A673 (cell line): Measurements from ENCODE around the gene OTOGL. TPM values are rescaled to one million over a fixed set of nuclear protein-coding genes. Genes with fewer than 3 reads are reported as not detected.

Experiments used
- BruUV-seq: library from RNA; stranded (reverse); fragments of 400-500 nt; replicated peaks from 2 replicates; lab custom pipeline; 2021; lab: Mats Ljungman, UMichigan
- CTCF ChIA-PET: fragments of 300-600 bp; sonication (Branson Sonifier 250); formaldehyde crosslinking; loops from one replicate; lab custom pipeline; 2022; ENCODE audit warnings: antibody characterized with exemption; lab: Charles Lee
- POLR2A ChIA-PET: fragments of 300-600 bp; sonication (Branson Sonifier 250); formaldehyde crosslinking; loops from one replicate; lab custom pipeline; 2022; ENCODE audit warnings: antibody characterized with exemption; ENCODE audit not compliant: low non-redundant PET; lab: Charles Lee
- DNase-seq: peaks from one replicate; pipeline ENCODE4 v3.0.0-alpha.2; 2015; ENCODE audit warnings: low spot score
- H3K27ac ChIP-seq: fragments of 200-600 bp; sonication (generic); 2 replicates; pipeline ENCODE4 v1.5.1; 2016; ENCODE audit warnings: mixed run types, low read depth, mild to moderate bottlenecking, mixed read lengths, antibody characterized with exemption, low read length; ENCODE audit not compliant: poor library complexity, severe bottlenecking
- H3K27me3 ChIP-seq: fragments of 200-600 bp; sonication (generic); replicated peaks from 2 replicates; pipeline ENCODE4 v1.6.1; 2017; ENCODE audit warnings: mixed run types, low read depth, mild to moderate bottlenecking, mixed read lengths, antibody characterized with exemption, low read length; ENCODE audit not compliant: insufficient read depth, poor library complexity
- H3K36me3 ChIP-seq: fragments of 200-600 bp; sonication (generic); 2 replicates; pipeline ENCODE4 v1.6.1; 2016; ENCODE audit warnings: mixed run types, mild to moderate bottlenecking, mixed read lengths, antibody characterized with exemption, low read length; ENCODE audit not compliant: insufficient read depth, poor library complexity, severe bottlenecking
- H3K4me1 ChIP-seq: fragments of 200-600 bp; sonication (generic); 2 replicates; pipeline ENCODE4 v1.6.1; 2017; ENCODE audit warnings: mixed run types, mild to moderate bottlenecking, mixed read lengths, antibody characterized with exemption, low read length; ENCODE audit not compliant: insufficient read depth, poor library complexity, severe bottlenecking
- H3K4me3 ChIP-seq: fragments of 200-600 bp; sonication (generic); 2 replicates; pipeline ENCODE4 v1.5.1; 2016; ENCODE audit warnings: low read depth, mixed run types, mild to moderate bottlenecking, mixed read lengths, low read length; ENCODE audit not compliant: poor library complexity, severe bottlenecking
- H3K9me3 ChIP-seq: fragments of 200-600 bp; sonication (generic); 2 replicates; pipeline ENCODE4 v1.6.1; 2016; ENCODE audit warnings: mixed run types, low read depth, mild to moderate bottlenecking, mixed read lengths, antibody characterized with exemption, low read length; ENCODE audit not compliant: poor library complexity, severe bottlenecking
- CTCF ChIP-seq: fragments of 300-800, 200-600 bp; sonication (generic); conservative IDR thresholded peaks from 2 replicates; pipeline ENCODE4 v1.5.1; 2017; ENCODE audit warnings: low read depth, mild to moderate bottlenecking, antibody characterized with exemption, low read length, moderate library complexity, mixed read lengths
- EZH2 ChIP-seq: fragments of 200-600 bp; sonication (generic); IDR thresholded peaks from 2 replicates; pipeline ENCODE4 v1.6.1; 2017; ENCODE audit warnings: borderline replicate concordance, low read depth, mild to moderate bottlenecking, mixed read lengths, antibody characterized with exemption, low read length; ENCODE audit not compliant: poor library complexity, severe bottlenecking
- intact Hi-C: fragments of 100-400 bp; cut with micrococcal nuclease; formaldehyde crosslinking; loops from one replicate; pipeline ENCODE4 v1.10.0; 2022; ENCODE audit not compliant: unreplicated experiment
- total RNA-seq: library from RNA; stranded (reverse); gene quantifications from 2 replicates; pipeline ENCODE4 v1.2.3, GENCODE V29; 2021

The OTOGL gene
- total RNA-seq, 1 experiment from 2014 or later = 0.73 TPM

DNA sequence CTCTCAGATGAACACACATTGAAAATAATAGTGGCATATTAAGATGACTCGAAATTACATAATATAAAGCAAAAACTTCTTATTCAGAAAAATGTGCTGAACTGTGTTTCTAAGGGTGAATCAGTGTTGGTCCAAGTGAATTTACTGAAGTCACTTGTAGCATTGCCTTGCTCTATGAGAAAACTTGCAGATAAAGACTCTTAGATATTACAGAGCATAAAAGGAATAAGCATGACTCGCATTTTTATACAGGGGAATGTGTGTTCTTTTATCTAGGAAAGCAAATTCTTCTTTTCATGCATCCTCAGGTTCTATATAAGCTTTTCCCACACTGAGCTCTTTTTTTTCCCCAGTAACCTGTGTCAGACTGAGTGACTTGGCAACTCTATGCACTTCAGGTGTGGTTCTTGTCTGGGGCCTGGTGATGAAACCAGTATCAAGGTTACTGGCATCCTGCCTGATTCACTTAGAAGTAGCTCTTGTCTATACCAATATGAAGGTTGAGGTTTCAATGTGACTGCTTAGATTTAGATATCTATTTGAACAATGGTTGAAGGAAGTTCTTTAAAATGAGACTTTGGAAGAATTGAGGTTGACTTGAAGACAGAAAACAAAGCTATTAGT is 76.1 kb downstream of the OTOGL start:
- BruUV-seq = no TSS peak
- POLR2A ChIA-PET = no interaction called here
- CTCF ChIA-PET = no interaction called here

DNA sequence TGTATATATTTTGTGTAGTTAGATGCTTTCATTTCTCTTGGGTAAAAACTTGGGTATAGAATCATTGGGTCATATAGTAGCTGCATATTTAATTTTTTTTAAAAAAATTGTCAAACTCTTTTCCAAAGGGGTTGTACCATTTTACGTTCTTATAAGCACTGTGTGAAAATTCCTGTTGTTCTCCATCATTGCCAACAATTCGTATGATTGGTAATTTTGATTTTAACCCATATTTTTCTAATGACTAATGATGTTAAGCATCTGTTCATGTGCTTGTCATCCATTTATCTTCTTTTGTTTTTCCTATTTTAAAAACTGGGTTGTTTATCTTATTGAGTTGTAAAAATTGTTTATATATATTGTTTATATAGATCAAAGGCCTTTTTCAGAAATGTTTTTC is 77.4 kb downstream of the OTOGL start:
- BruUV-seq = no TSS peak
- Histone ChIP-seq H3K36me3 (no peaks in the 10 kb centered on the region), H3K4me3 (no peak overlapping the region), H3K9me3 (no peaks in the 10 kb centered on the region), H3K27me3 (no peaks in the 10 kb centered on the region), H3K4me1 (no peaks in the 10 kb centered on the region), H3K27ac (no peak overlapping the region)
- CTCF ChIA-PET = no interaction called here
- POLR2A ChIA-PET = no interaction called here
- TF ChIP-seq EZH2 (no peak), CTCF (no peak)
- intact Hi-C loops = no loop called here
- no peak for DNase-seq

More for the DNA sequence above, 76.1 kb downstream of the OTOGL start:
- H3K36me3 ChIP-seq = no peaks in the 10 kb centered on the region
- H3K27ac ChIP-seq = no peak overlapping the region
- TF ChIP-seq EZH2 (no peak), CTCF (no peak)
- H3K4me3 ChIP-seq = no peak overlapping the region
- no peaks in the 10 kb centered on the region for H3K9me3 ChIP-seq
- intact Hi-C loops = no loop called here
- H3K4me1 ChIP-seq = no peaks in the 10 kb centered on the region
- DNase-seq = no peak
- no peaks in the 10 kb centered on the region for H3K27me3 ChIP-seq

DNA sequence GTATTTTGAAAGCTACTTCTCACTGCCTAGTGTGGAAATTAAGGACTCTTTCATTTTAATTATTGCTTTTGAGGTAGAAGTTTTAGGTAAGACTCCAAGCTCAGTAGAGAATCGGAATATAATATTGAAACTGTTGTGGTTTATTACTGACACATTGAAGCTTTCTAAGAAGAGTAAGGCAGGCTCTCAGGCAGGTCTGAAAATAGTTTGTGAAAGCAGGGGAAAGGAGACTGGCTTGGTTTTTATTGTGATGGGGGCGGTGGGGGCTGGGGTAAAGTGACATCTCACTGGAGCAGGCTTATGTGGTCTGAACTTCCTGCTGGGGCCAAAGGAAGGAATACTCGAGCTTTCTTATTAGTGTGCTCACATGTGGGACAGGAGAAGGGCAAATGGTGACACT is 79.5 kb downstream of the OTOGL start:
- Histone ChIP-seq H3K4me1 (no peaks in the 10 kb centered on the region), H3K27me3 (no peaks in the 10 kb centered on the region), H3K36me3 (no peaks in the 10 kb centered on the region), H3K9me3 (no peaks in the 10 kb centered on the region), H3K4me3 (no peak overlapping the region), H3K27ac (no peak overlapping the region)
- ChIA-PET POLR2A (no interaction called here), CTCF (no interaction called here)
- no peak for TF ChIP-seq CTCF
- no peak for TF ChIP-seq EZH2
- intact Hi-C loops = no loop called here
- no peak for DNase-seq
- no TSS peak for BruUV-seq
